ENCODE results near the gene AR. TPM values are rescaled to one million over a fixed set of nuclear protein-coding genes. Genes with fewer than 3 reads are reported as not detected.

The AR gene
- total and polyA plus RNA-seq, 10 of the 15 experiments (the other 5 are each of a cell fraction or from before 2014, with no cell fraction given) = 0.07 to 0.09 (median 0.08) TPM; not detected in 7

GRCh38 chrX:67583171-67583570 lies 39.4 kb downstream of the AR start:
- no peak overlapping the region for H2AFZ ChIP-seq (ENCODE audit: control insufficient read depth, low read depth, low read length)
- DNase-seq (ENCODE audit: low read depth, low spot score) = no peak
- H3K9me3 ChIP-seq (replicated peaks; ENCODE audit: control insufficient read depth, insufficient read depth, low read length) = no peaks in the 10 kb centered on the region
- H3K27me3 ChIP-seq (replicated peaks in 1 of 2; ENCODE audit: control insufficient read depth in 2 of 2, insufficient read depth in 2 of 2, low read length in 1 of 2) = no peaks in the 10 kb centered on the region
- H3K36me3 ChIP-seq (ENCODE audit: control insufficient read depth in 2 of 2, insufficient read depth in 2 of 2, low read length in 1 of 2) = no peaks in the 10 kb centered on the region
- no peak overlapping the region for H3K4me3 ChIP-seq
- ATAC-seq = no peak
- SMC1A ChIA-PET (ENCODE audit: uncharacterized antibody, unreplicated experiment) = no interaction called here
- no peaks in the 10 kb centered on the region for H4K20me1 ChIP-seq (ENCODE audit: control insufficient read depth, insufficient read depth)
- CTCF ChIA-PET = no interaction called here
- H3K4me2 ChIP-seq (ENCODE audit: control insufficient read depth, insufficient read depth) = no peak overlapping the region
- in situ Hi-C loops (cut with MboI) (no loop called here), intact Hi-C loops (cut with micrococcal nuclease; ENCODE audit: unreplicated experiment) (no loop called here)
- no peaks in the 10 kb centered on the region for H3K79me2 ChIP-seq (ENCODE audit: control insufficient read depth, insufficient read depth, low read length)
- no TSS peak for BruUV-seq (replicated peaks)
- H3K9ac ChIP-seq (ENCODE audit: control insufficient read depth, insufficient read depth, low read length) = no peak overlapping the region
- no peak overlapping the region for H3K27ac ChIP-seq (ENCODE audit: control insufficient read depth, insufficient read depth)
- POLR2A ChIA-PET = no interaction called here
- no peak for FAIRE-seq
- RAD21 ChIA-PET (ENCODE audit: unreplicated experiment) = no interaction called here
- H3K4me1 ChIP-seq (ENCODE audit: control insufficient read depth, insufficient read depth, low read length) = no peaks in the 10 kb centered on the region
- WGBS (ENCODE audit: insufficient coverage, insufficient replicate concordance, low lambda C conversion rate, missing lambda C conversion rate) = 33% methylated on average over 1 of the region's 1 CpG
- no peak for TF ChIP-seq CUX1 (IDR thresholded peaks at IDR 0.05; ENCODE audit: insufficient replicate concordance, low read depth, low read length)

GRCh38 chrX:67585401-67585800 lies 41.6 kb downstream of the AR start:
- BruUV-seq (replicated peaks) = no TSS peak
- FAIRE-seq (no peak), ATAC-seq (no peak), DNase-seq (ENCODE audit: low read depth, low spot score) (no peak)
- 2% methylated on average over 3 of the region's 3 CpGs for WGBS (ENCODE audit: insufficient coverage, insufficient replicate concordance, low lambda C conversion rate, missing lambda C conversion rate)
- ChIA-PET SMC1A (ENCODE audit: uncharacterized antibody, unreplicated experiment) (no interaction called here), RAD21 (ENCODE audit: unreplicated experiment) (no interaction called here), CTCF (no interaction called here), POLR2A (no interaction called here)
- Histone ChIP-seq H3K4me3 (no peak overlapping the region), H3K9ac (ENCODE audit: control insufficient read depth, insufficient read depth, low read length) (no peak overlapping the region), H3K4me2 (ENCODE audit: control insufficient read depth, insufficient read depth) (no peak overlapping the region), H3K79me2 (ENCODE audit: control insufficient read depth, insufficient read depth, low read length) (no peaks in the 10 kb centered on the region), H3K36me3 (ENCODE audit: control insufficient read depth in 2 of 2, insufficient read depth in 2 of 2, low read length in 1 of 2) (no peaks in the 10 kb centered on the region), H3K27me3 (replicated peaks in 1 of 2; ENCODE audit: control insufficient read depth in 2 of 2, insufficient read depth in 2 of 2, low read length in 1 of 2) (no peaks in the 10 kb centered on the region), H3K27ac (ENCODE audit: control insufficient read depth, insufficient read depth) (no peak overlapping the region), H3K4me1 (ENCODE audit: control insufficient read depth, insufficient read depth, low read length) (no peaks in the 10 kb centered on the region), H3K9me3 (replicated peaks; ENCODE audit: control insufficient read depth, insufficient read depth, low read length) (no peaks in the 10 kb centered on the region), H2AFZ (ENCODE audit: control insufficient read depth, low read depth, low read length) (no peak overlapping the region), H4K20me1 (ENCODE audit: control insufficient read depth, insufficient read depth) (no peaks in the 10 kb centered on the region)
- in situ Hi-C loops (cut with MboI) = no loop called here
- intact Hi-C loops (cut with micrococcal nuclease; ENCODE audit: unreplicated experiment) = no loop called here
- no peak for TF ChIP-seq IRF4 (IDR thresholded peaks at IDR 0.05; ENCODE audit: low read depth, low read length)
- no peak for TF ChIP-seq PKNOX1 (IDR thresholded peaks at IDR 0.05)
- no peak for TF ChIP-seq ZBTB4 (CRISPR knock-in tag; IDR thresholded peaks at IDR 0.05)
- TF ChIP-seq ZNF24 (IDR thresholded peaks at IDR 0.05) = no peak
- TF ChIP-seq DPF2 (IDR thresholded peaks at IDR 0.05) = no peak
- no peak for TF ChIP-seq KDM1A (IDR thresholded peaks at IDR 0.05; ENCODE audit: borderline replicate concordance)

Data from GM12878 (cell line).